IgD-negative memory B cell (primary cell): ENCODE results near the gene TNFRSF21. TPM values are rescaled to one million over a fixed set of nuclear protein-coding genes. Genes with fewer than 3 reads are reported as not detected.

Source experiments
- H3K27ac Mint-ChIP-seq, 3 donors: one replicate each; pipeline ENCODE4 v1.8.0; 2020 to 2022; ENCODE audit warnings: mild to moderate bottlenecking in 3 of 3, mixed read lengths in 3 of 3, moderate library complexity in 1 of 3
- H3K27me3 Mint-ChIP-seq: one replicate; pipeline ENCODE4 v1.8.0; 2021; ENCODE audit warnings: mixed read lengths
- H3K36me3 Mint-ChIP-seq: one replicate; pipeline ENCODE4 v1.8.0; 2020; ENCODE audit warnings: mild to moderate bottlenecking, mixed read lengths
- H3K4me1 Mint-ChIP-seq, 3 donors: one replicate each; pipeline ENCODE4 v1.8.0; 2020 to 2022; ENCODE audit warnings: mixed read lengths in 3 of 3, mild to moderate bottlenecking in 1 of 3
- H3K4me3 Mint-ChIP-seq, 4 donors: one replicate each; pipeline ENCODE4 v1.8.0; 2020 to 2022; ENCODE audit warnings: mild to moderate bottlenecking in 4 of 4, mixed read lengths in 4 of 4, moderate library complexity in 3 of 4
- H3K9me3 Mint-ChIP-seq, 3 donors: one replicate each; pipeline ENCODE4 v1.8.0; 2020 to 2021; ENCODE audit warnings: mixed read lengths in 3 of 3, mild to moderate bottlenecking in 1 of 3
- polyA plus RNA-seq: library from polyadenylated mRNA; unstranded; fragments of 300-500 nt; fragmentation: Illumina TruSeq; gene quantifications from one replicate; pipeline ENCODE4 v1.2.3, GENCODE V29; 2021

Gene TNFRSF21
- polyA plus RNA-seq, 1 donor from 2014 or later, result 0.31 TPM

- Mint-ChIP-seq H3K27me3 (peaks cover 6% of the 10 kb centered on the region), H3K36me3 (peaks cover 2% of the 10 kb centered on the region), H3K9me3 (no peaks in the 10 kb centered on the region), H3K4me3 (no peak overlapping the region), H3K27ac (no peak overlapping the region), H3K4me1 (no peaks in the 10 kb centered on the region)
Observed at GRCh38 chr6:47256981-47257730, 52.5 kb downstream of the TNFRSF21 start.

- Mint-ChIP-seq H3K4me1 (no peaks in the 10 kb centered on the region), H3K27me3 (peaks cover 6% of the 10 kb centered on the region), H3K27ac (no peak overlapping the region), H3K4me3 (no peak overlapping the region), H3K36me3 (peaks cover 2% of the 10 kb centered on the region), H3K9me3 (no peaks in the 10 kb centered on the region)
Observed at GRCh38 chr6:47256361-47256760, 53.3 kb downstream of the TNFRSF21 start.

GRCh38 chr6:47254906-47255305 lies 54.8 kb downstream of the TNFRSF21 start:
- H3K27ac Mint-ChIP-seq, result no peak overlapping the region
- H3K36me3 Mint-ChIP-seq, result peaks cover 2% of the 10 kb centered on the region
- no peaks in the 10 kb centered on the region for H3K4me1 Mint-ChIP-seq
- H3K9me3 Mint-ChIP-seq, result no peaks in the 10 kb centered on the region
- no peak overlapping the region for H3K4me3 Mint-ChIP-seq
- H3K27me3 Mint-ChIP-seq, result peaks cover 3% of the 10 kb centered on the region

GRCh38 chr6:47254051-47254450 lies 55.7 kb downstream of the TNFRSF21 start:
- Mint-ChIP-seq H3K27ac (no peak overlapping the region), H3K36me3 (peaks cover 2% of the 10 kb centered on the region), H3K4me3 (no peak overlapping the region), H3K4me1 (no peaks in the 10 kb centered on the region), H3K9me3 (no peaks in the 10 kb centered on the region), H3K27me3 (peaks cover 2% of the 10 kb centered on the region)

GRCh38 chr6:47253136-47253535 lies 56.6 kb downstream of the TNFRSF21 start:
- Mint-ChIP-seq H3K27ac (no peak overlapping the region), H3K9me3 (no peaks in the 10 kb centered on the region), H3K4me1 (peaks cover 0 to 3% (median 0%) of the 10 kb centered on the region in 3 donors), H3K27me3 (peaks cover 2% of the 10 kb centered on the region), H3K36me3 (peaks cover 2% of the 10 kb centered on the region), H3K4me3 (no peak overlapping the region)

- H3K27me3 Mint-ChIP-seq, result peaks cover 2% of the 10 kb centered on the region
- H3K4me1 Mint-ChIP-seq, result peaks cover 0 to 3% (median 0%) of the 10 kb centered on the region in 3 donors
- H3K27ac Mint-ChIP-seq, result no peak overlapping the region
- H3K36me3 Mint-ChIP-seq, result peaks cover 2% of the 10 kb centered on the region
- no peak overlapping the region for H3K4me3 Mint-ChIP-seq
- H3K9me3 Mint-ChIP-seq, result no peaks in the 10 kb centered on the region
Observed at GRCh38 chr6:47252633-47253032, 57.1 kb downstream of the TNFRSF21 start.

- Mint-ChIP-seq H3K36me3 (peaks cover 2% of the 10 kb centered on the region), H3K9me3 (no peaks in the 10 kb centered on the region), H3K27me3 (peaks cover 2% of the 10 kb centered on the region), H3K4me1 (peaks cover 3 to 14% (median 10%) of the 10 kb centered on the region in 3 donors), H3K4me3 (no peak overlapping the region), H3K27ac (no peak overlapping the region)
Observed at GRCh38 chr6:47251396-47251795, 58.3 kb downstream of the TNFRSF21 start.

- Mint-ChIP-seq H3K4me1 (peaks cover 3 to 22% (median 15%) of the 10 kb centered on the region in 3 donors), H3K9me3 (no peaks in the 10 kb centered on the region), H3K36me3 (peaks cover 2% of the 10 kb centered on the region), H3K27ac (no peak overlapping the region), H3K4me3 (no peak overlapping the region), H3K27me3 (peaks cover 2% of the 10 kb centered on the region)
Observed at GRCh38 chr6:47250302-47250701, 59.4 kb downstream of the TNFRSF21 start.

- peak overlapping the region in 1 of 4 donors; percentile 20 for H3K4me3 Mint-ChIP-seq
- no peak overlapping the region for H3K27ac Mint-ChIP-seq
- no peaks in the 10 kb centered on the region for H3K36me3 Mint-ChIP-seq
- no peaks in the 10 kb centered on the region for H3K9me3 Mint-ChIP-seq
- H3K27me3 Mint-ChIP-seq, result no peaks in the 10 kb centered on the region
- peaks cover 3 to 27% (median 15%) of the 10 kb centered on the region in 3 donors for H3K4me1 Mint-ChIP-seq
Observed at GRCh38 chr6:47248446-47248845, 61.3 kb downstream of the TNFRSF21 start.

GRCh38 chr6:47247227-47247797 lies 62.4 kb downstream of the TNFRSF21 start:
- H3K27ac Mint-ChIP-seq, result peak overlapping the region in 1 of 3 donors; percentile 75
- H3K27me3 Mint-ChIP-seq, result no peaks in the 10 kb centered on the region
- peak overlapping the region in 2 of 4 donors; percentile 42 to 51 for H3K4me3 Mint-ChIP-seq
- H3K4me1 Mint-ChIP-seq, result peaks cover 8 to 33% (median 20%) of the 10 kb centered on the region in 3 donors
- no peaks in the 10 kb centered on the region for H3K36me3 Mint-ChIP-seq
- no peaks in the 10 kb centered on the region for H3K9me3 Mint-ChIP-seq

- Mint-ChIP-seq H3K36me3 (no peaks in the 10 kb centered on the region), H3K9me3 (no peaks in the 10 kb centered on the region), H3K4me1 (peaks cover 10 to 39% (median 26%) of the 10 kb centered on the region in 3 donors), H3K27me3 (no peaks in the 10 kb centered on the region), H3K4me3 (peak overlapping the region in 1 of 4 donors; percentile 42), H3K27ac (no peak overlapping the region)
Observed at GRCh38 chr6:47246551-47246950, 63.2 kb downstream of the TNFRSF21 start.

- Mint-ChIP-seq H3K27ac (no peak overlapping the region), H3K9me3 (no peaks in the 10 kb centered on the region), H3K27me3 (no peaks in the 10 kb centered on the region), H3K4me1 (peaks cover 10 to 39% (median 26%) of the 10 kb centered on the region in 3 donors), H3K4me3 (no peak overlapping the region), H3K36me3 (no peaks in the 10 kb centered on the region)
Observed at GRCh38 chr6:47245745-47246371, 63.8 kb downstream of the TNFRSF21 start.

- Mint-ChIP-seq H3K27ac (peak overlapping the region in 2 of 3 donors; percentile 20 to 26), H3K4me3 (peak overlapping the region in 1 of 4 donors; percentile 63), H3K27me3 (no peaks in the 10 kb centered on the region), H3K9me3 (no peaks in the 10 kb centered on the region), H3K36me3 (peaks cover 3% of the 10 kb centered on the region), H3K4me1 (peaks cover 10 to 39% (median 26%) of the 10 kb centered on the region in 3 donors)
Observed at GRCh38 chr6:47242483-47243386, 67.0 kb downstream of the TNFRSF21 start.

- H3K27me3 Mint-ChIP-seq, result no peaks in the 10 kb centered on the region
- H3K27ac Mint-ChIP-seq, result peak overlapping the region; percentile 20 to 75 (median 74)
- peak overlapping the region in 1 of 4 donors; percentile 63 for H3K4me3 Mint-ChIP-seq
- H3K9me3 Mint-ChIP-seq, result no peaks in the 10 kb centered on the region
- peaks cover 3% of the 10 kb centered on the region for H3K36me3 Mint-ChIP-seq
- H3K4me1 Mint-ChIP-seq, result peaks cover 7 to 32% (median 21%) of the 10 kb centered on the region in 3 donors
Observed at GRCh38 chr6:47241742-47242482, 67.8 kb downstream of the TNFRSF21 start.
